ENCODE data around the gene SYNE1.
"Not testable (repeated sequence)": the region's sequence is repeated elsewhere in the genome, so short reads cannot be mapped to it uniquely, and the experiment has no call there.

The SYNE1 gene

GRCh38 chr6:152531659-152532058 lies 105.5 kb downstream of the SYNE1 start:
- H3K4me3 ChIP-seq (ENCODE audit: low read depth, low read length) = no peak overlapping the region
- no peak for DNase-seq (ENCODE audit: low read depth)
- no peak for TF ChIP-seq CTCF (IDR thresholded peaks at IDR 0.05; ENCODE audit: control insufficient read depth, extremely low read depth, insufficient read depth)

GRCh38 chr6:152529369-152529768 lies 107.8 kb downstream of the SYNE1 start:
- no peak for DNase-seq (ENCODE audit: low read depth)
- H3K4me3 ChIP-seq (ENCODE audit: low read depth, low read length) = no peak overlapping the region
- TF ChIP-seq CTCF (IDR thresholded peaks at IDR 0.05; ENCODE audit: control insufficient read depth, extremely low read depth, insufficient read depth) = no peak

- not testable (repeated sequence) for H3K4me3 ChIP-seq (ENCODE audit: low read depth, low read length); DNase-seq (ENCODE audit: low read depth)
Measured at GRCh38 chr6:152514120-152514519, 123.0 kb downstream of the SYNE1 start.

GRCh38 chr6:152509916-152510315 lies 127.2 kb downstream of the SYNE1 start:
- H3K4me3 ChIP-seq (ENCODE audit: low read depth, low read length) = no peak overlapping the region
- no peak for TF ChIP-seq CTCF (IDR thresholded peaks at IDR 0.05; ENCODE audit: control insufficient read depth, extremely low read depth, insufficient read depth)
- DNase-seq (ENCODE audit: low read depth) = no peak

- no peak for TF ChIP-seq CTCF (IDR thresholded peaks at IDR 0.05; ENCODE audit: control insufficient read depth, extremely low read depth, insufficient read depth)
- DNase-seq (ENCODE audit: low read depth) = no peak
Measured at GRCh38 chr6:152508477-152508876, 128.7 kb downstream of the SYNE1 start.

GRCh38 chr6:152503546-152503945 lies 133.6 kb downstream of the SYNE1 start:
- H3K4me3 ChIP-seq (ENCODE audit: low read depth, low read length) = no peak overlapping the region
- no peak for DNase-seq (ENCODE audit: low read depth)
- no peak for TF ChIP-seq CTCF (IDR thresholded peaks at IDR 0.05; ENCODE audit: control insufficient read depth, extremely low read depth, insufficient read depth)

More at GRCh38 chr6:152508477-152508876, 128.7 kb downstream of the SYNE1 start:
- H3K4me3 ChIP-seq (ENCODE audit: low read depth, low read length) = no peak overlapping the region

GRCh38 chr6:152502421-152503188 lies 134.6 kb downstream of the SYNE1 start:
- no peak for DNase-seq (ENCODE audit: low read depth)
- TF ChIP-seq CTCF (IDR thresholded peaks at IDR 0.05; ENCODE audit: control insufficient read depth, extremely low read depth, insufficient read depth) = no peak

More at GRCh38 chr6:152502421-152503188, 134.6 kb downstream of the SYNE1 start:
- H3K4me3 ChIP-seq (ENCODE audit: low read depth, low read length) = no peak overlapping the region
